Sigmoid colon (tissue), 3 donors: ENCODE data around the gene MYOZ1.

Experiments used
- POLR2A ChIP-seq, 2 donors: fragments of 450-650 bp; IDR thresholded peaks; one replicate each; pipeline ENCODE4 v1.6.1; 2016; ENCODE audit warnings: antibody characterized with exemption in 2 of 2, mild to moderate bottlenecking in 2 of 2, moderate library complexity in 2 of 2
- TF ChIP-seq, protein P1 (sequence below), 4 experiments: fragments of 450-650 bp in 3 of 4; fragments of 200-600 bp in 1 of 4; IDR thresholded peaks; one replicate each; pipeline ENCODE4 v1.5.1; 2016 to 2019; ENCODE audit warnings: antibody characterized with exemption in 4 of 4, mild to moderate bottlenecking in 3 of 4, moderate library complexity in 2 of 4

DNA sequence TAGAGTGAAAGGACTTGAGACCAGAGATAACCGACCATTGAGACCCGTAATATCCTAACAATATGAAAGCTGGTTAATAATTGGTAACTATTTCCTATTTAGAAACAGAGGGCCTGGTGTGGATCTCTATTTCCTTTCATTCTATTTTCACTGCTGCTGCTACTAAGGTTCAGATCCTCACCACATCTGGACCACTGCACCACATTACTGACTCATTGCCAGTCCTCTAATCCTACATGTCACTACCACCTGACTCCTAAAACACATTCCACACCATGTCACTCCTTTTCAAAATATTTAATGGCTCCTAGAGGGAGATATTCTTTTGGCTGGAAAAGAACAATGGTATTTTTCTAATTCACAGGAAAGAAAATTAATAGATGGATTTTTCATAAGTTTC, 56.5 kb downstream of the MYOZ1 start:
- TF ChIP-seq, protein P1, sequence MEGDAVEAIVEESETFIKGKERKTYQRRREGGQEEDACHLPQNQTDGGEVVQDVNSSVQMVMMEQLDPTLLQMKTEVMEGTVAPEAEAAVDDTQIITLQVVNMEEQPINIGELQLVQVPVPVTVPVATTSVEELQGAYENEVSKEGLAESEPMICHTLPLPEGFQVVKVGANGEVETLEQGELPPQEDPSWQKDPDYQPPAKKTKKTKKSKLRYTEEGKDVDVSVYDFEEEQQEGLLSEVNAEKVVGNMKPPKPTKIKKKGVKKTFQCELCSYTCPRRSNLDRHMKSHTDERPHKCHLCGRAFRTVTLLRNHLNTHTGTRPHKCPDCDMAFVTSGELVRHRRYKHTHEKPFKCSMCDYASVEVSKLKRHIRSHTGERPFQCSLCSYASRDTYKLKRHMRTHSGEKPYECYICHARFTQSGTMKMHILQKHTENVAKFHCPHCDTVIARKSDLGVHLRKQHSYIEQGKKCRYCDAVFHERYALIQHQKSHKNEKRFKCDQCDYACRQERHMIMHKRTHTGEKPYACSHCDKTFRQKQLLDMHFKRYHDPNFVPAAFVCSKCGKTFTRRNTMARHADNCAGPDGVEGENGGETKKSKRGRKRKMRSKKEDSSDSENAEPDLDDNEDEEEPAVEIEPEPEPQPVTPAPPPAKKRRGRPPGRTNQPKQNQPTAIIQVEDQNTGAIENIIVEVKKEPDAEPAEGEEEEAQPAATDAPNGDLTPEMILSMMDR (IDR thresholded peaks at IDR 0.05) = no peak
- no peak for TF ChIP-seq POLR2A (IDR thresholded peaks at IDR 0.05)
